HL-60 (cell line): ENCODE data around the gene SUPT7L.

Source experiments
- GABPA ChIP-seq: IDR thresholded peaks from 2 replicates; pipeline ENCODE4 v1.6.1; 2012; ENCODE audit warnings: low read depth
- POLR2AphosphoS5 ChIP-seq: IDR thresholded peaks from 2 replicates; pipeline ENCODE4 v1.6.1; 2012; ENCODE audit warnings: low read depth
- SPI1 ChIP-seq: IDR thresholded peaks from 2 replicates; pipeline ENCODE4 v1.6.1; 2012; ENCODE audit warnings: low read depth, mild to moderate bottlenecking, borderline replicate concordance
- TF ChIP-seq, protein P1 (sequence below): IDR thresholded peaks from one replicate; pipeline ENCODE4 v1.5.1; 2011; ENCODE audit warnings: low read length, control low read depth, inconsistent platforms; ENCODE audit not compliant: insufficient read depth
- TF ChIP-seq, protein P2 (sequence below): IDR thresholded peaks from 2 replicates; pipeline ENCODE4 v1.6.1; 2012; ENCODE audit warnings: low read depth; ENCODE audit not compliant: insufficient replicate concordance

- TF ChIP-seq, protein P1, sequence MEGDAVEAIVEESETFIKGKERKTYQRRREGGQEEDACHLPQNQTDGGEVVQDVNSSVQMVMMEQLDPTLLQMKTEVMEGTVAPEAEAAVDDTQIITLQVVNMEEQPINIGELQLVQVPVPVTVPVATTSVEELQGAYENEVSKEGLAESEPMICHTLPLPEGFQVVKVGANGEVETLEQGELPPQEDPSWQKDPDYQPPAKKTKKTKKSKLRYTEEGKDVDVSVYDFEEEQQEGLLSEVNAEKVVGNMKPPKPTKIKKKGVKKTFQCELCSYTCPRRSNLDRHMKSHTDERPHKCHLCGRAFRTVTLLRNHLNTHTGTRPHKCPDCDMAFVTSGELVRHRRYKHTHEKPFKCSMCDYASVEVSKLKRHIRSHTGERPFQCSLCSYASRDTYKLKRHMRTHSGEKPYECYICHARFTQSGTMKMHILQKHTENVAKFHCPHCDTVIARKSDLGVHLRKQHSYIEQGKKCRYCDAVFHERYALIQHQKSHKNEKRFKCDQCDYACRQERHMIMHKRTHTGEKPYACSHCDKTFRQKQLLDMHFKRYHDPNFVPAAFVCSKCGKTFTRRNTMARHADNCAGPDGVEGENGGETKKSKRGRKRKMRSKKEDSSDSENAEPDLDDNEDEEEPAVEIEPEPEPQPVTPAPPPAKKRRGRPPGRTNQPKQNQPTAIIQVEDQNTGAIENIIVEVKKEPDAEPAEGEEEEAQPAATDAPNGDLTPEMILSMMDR, result no peak
- TF ChIP-seq POLR2AphosphoS5 (no peak), SPI1 (no peak), GABPA (no peak)
- TF ChIP-seq, protein P2, sequence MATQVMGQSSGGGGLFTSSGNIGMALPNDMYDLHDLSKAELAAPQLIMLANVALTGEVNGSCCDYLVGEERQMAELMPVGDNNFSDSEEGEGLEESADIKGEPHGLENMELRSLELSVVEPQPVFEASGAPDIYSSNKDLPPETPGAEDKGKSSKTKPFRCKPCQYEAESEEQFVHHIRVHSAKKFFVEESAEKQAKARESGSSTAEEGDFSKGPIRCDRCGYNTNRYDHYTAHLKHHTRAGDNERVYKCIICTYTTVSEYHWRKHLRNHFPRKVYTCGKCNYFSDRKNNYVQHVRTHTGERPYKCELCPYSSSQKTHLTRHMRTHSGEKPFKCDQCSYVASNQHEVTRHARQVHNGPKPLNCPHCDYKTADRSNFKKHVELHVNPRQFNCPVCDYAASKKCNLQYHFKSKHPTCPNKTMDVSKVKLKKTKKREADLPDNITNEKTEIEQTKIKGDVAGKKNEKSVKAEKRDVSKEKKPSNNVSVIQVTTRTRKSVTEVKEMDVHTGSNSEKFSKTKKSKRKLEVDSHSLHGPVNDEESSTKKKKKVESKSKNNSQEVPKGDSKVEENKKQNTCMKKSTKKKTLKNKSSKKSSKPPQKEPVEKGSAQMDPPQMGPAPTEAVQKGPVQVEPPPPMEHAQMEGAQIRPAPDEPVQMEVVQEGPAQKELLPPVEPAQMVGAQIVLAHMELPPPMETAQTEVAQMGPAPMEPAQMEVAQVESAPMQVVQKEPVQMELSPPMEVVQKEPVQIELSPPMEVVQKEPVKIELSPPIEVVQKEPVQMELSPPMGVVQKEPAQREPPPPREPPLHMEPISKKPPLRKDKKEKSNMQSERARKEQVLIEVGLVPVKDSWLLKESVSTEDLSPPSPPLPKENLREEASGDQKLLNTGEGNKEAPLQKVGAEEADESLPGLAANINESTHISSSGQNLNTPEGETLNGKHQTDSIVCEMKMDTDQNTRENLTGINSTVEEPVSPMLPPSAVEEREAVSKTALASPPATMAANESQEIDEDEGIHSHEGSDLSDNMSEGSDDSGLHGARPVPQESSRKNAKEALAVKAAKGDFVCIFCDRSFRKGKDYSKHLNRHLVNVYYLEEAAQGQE, result no peak
Observed at GRCh38 chr2:27702302-27702701, 38.9 kb upstream of the SUPT7L start.
